Stimulated activated naive CD4-positive, alpha-beta T cell (primary cell): ENCODE data around the gene ANKRD34C.

ENCODE experiments used
- DNase-seq, 6 experiments: peaks; one replicate each; lab custom pipeline; 2025; lab: John Stamatoyannopoulos, UW

ANKRD34C gene

DNA sequence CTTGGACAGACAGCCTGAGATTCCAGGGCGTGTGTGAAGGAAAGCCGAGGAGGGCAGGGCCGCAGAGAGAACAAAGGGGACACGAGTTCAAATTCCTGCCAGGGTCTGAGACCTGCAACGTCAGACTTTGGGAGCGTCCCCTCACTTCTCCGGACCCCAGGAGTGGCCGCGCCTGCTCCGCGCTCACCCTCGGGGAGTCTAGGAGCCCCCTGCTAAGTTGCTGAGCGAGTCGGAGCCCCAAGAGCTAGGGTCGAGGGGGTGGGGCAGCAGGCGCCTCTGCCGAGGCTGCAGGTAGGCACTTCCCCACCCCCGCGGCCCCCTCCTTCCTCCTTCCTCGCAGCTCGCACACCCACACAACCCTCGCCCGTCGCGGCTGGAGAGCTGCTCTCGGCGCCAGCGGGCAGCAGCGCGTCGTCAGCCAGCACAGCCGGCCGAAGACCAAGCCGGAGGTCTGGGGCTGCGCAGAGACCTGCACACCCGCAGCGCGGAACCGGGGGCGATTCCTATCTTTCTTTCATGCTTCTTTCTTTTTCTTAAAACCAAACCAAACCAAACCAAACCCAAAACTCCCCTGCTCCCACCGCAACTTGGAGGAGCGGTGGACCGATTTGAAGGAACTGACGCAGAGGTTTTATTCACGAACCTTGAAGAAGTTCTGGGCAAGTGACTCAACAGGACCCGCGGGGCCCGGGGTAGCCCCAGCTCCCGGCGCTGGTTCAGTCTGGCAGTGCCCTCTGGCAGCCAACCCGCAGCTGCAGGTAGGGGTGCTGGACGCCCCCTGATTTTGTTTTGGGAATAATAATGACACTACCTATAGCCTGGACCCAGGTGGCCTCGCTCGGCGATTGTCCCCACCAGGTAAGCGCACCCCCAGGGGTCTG lies at the start of gene ANKRD34C:
Gene ANKRD34C (plus strand): TSS at position 352 of the 881 bp plus-strand sequence. CDS start 10,563 bp downstream, outside the sequence.
- no peak for DNase-seq

DNA sequence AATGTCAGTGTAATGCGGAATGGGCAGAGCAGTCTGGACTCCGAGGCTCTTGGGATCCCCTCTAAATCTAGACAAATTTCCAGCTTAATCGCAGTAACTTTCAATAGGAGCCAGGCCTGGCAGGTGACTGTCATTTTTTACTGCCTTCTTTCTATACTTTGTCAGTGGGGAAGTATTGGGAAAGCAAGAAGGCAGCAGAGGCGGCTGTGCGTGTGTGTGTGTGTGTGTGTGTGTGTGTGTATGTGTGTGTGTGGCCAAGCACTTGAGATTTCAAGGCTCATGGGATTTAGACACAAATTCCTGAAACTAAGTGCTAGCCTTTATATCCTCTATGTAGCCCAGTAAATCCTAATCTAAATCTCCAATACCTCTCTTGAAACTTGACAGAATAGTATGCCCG lies 49.3 kb upstream of the ANKRD34C start:
- DNase-seq, result no peak

DNA sequence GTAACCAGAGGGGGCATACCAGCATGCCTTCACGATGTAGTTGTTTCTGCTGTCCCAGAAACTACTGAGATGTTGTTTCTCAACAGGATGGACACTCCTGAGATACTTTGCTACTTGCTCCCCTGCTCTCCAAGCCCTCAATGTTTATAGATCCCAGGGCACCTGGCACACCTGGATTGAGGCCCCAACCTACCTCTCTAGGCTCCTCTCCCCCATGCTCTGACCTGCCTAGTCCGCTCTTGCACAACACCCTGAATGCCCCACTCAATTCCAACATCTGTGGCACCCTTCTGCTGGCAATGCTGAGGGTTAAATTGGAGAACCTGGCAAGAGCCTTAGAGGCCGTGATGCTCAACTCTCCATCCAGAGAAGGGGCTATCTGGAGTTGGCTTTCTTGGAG lies 42.5 kb upstream of the ANKRD34C start:
- no peak for DNase-seq

DNA sequence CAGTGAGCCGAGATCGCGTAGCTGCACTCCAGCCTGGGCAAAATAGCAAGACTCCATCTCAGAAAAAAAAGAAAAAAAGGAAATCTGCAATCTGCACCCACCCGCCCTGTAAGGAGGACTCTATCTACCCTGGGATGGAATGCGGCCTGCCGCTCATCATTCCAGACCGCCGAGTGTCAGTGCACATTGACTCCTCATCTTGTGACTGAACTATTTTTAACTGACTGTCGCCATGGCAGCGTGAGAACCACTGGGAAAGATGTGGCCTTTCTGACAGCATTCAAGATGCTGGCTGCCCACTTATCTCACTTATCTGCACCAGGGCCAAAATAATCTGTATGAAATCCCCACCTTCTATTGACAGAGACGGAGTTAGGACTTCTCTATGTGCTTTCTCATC lies 38.8 kb upstream of the ANKRD34C start:
- DNase-seq, result no peak

DNA sequence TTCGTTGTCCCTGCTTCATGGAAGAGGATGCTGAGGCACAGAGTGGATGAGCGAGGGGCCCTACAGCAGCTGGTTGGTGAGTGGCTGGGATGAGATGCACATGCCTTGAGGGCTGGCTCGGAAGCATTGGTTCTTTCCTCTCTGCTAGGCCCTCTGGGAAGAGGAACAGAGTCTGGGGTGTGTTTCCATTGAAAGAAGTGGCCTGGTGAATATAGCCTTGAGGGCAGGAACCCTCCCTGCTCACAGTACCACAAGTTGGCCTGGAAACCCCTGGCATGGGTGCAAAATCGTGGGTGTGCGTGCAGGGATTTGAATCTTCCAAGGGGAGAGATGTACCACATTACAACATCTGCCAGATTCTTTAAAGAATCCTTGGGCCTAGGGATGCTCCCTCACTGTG lies 37.6 kb upstream of the ANKRD34C start:
- DNase-seq, result no peak

DNA sequence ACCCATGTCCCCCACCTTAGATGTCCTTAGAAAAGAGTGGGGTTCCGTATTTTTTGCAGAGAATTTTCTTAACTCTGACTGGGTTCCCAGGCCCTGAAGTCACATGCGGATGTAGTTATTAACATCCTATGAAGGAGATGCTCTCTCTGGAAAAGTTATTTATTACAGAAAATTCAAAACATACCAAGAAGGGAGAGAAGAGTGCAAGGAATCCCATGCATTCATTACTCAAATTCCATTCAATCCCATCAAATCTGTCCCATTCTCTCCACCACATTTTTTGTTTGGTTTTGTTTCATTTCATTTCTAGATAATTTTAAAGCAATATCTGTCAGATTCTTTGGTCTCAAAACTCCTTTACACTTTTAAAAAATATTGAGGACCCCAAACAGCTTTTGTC lies 34.3 kb upstream of the ANKRD34C start:
- DNase-seq, result no peak

DNA sequence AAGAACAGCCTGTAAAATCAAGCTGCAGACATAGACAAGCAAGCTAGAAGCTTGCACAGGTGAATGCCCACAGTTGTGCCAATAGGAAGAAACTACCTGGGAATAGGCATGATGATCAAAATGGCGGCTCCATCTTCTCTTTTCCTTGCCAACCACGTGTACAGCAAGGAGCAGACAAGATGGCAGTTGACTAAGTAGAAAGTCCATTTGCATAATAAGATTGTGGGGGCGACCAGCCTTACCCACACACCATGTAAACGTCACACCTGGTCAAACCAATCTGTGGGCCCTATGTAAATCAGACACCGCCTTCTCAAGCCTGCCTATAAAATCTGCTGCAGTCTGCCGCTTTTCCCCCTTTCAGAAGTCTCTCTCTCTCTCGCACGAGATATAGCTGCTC lies 25.1 kb upstream of the ANKRD34C start:
- no peak for DNase-seq

DNA sequence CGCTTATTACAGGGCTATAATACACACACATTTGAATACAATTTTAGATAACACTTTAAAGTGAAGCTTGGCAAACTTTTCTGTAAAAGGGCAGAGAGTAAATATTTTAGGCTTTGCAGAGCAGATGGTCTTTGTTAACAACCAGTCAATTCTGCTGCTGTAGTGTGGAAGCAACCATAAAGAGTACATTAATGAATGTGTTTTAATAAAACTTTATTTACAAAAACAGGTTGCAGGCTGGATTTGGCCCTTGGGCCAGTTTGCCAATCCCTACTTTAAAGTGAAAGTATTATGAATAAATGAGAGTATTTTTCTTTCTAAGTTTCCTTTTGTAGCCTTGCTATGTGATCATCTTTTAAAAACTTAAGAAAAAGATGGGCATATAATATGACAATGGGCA lies 20.7 kb upstream of the ANKRD34C start:
- no peak for DNase-seq

DNA sequence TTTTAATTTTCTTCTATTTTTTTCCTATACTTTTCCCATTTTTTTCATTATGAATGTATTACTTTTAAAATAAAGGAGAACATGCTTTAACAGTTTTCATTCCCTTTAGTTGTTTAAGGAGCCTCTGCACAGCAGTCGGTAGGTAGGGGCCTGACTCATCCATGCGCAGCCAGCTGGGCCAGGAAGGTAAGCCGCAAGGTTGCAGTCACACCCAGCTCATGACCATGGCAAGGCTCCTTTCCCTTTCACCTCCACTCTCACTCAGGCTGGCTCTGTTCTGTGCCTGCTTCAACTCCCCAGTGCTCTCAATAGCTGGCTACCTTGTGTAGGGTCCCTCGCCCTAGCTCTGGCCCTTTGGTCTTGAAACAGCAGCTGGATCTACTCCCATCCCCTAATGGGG lies 17.4 kb upstream of the ANKRD34C start:
- no peak for DNase-seq

DNA sequence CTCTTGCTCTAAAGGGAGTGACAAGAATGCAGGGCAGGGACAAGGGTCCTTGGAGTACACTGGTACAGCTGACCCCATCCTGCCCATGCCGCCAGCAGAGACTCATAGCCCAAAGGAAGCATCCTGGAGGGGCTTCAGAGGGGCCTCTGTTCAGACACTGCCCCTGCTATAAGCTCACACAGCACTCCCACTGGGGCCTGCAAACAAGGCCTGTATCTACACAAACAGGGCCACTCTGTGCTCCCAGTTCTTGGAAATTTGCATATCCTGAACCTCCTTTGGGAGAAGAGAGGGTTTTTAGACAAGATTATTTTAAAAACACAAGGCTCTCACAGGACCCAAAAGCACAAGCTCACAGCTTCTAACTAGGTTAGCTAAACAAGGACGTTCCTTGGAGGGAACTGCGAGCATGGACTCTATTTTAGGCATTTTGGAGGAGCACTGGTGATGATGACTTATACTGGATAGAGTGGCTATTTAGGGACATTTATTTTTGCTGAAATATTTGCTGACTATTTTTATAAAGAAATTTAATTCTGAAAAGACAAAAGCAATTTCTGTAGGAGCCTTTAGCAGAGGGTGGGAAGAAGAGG lies 16.4 kb upstream of the ANKRD34C start:
- DNase-seq, result no peak

DNA sequence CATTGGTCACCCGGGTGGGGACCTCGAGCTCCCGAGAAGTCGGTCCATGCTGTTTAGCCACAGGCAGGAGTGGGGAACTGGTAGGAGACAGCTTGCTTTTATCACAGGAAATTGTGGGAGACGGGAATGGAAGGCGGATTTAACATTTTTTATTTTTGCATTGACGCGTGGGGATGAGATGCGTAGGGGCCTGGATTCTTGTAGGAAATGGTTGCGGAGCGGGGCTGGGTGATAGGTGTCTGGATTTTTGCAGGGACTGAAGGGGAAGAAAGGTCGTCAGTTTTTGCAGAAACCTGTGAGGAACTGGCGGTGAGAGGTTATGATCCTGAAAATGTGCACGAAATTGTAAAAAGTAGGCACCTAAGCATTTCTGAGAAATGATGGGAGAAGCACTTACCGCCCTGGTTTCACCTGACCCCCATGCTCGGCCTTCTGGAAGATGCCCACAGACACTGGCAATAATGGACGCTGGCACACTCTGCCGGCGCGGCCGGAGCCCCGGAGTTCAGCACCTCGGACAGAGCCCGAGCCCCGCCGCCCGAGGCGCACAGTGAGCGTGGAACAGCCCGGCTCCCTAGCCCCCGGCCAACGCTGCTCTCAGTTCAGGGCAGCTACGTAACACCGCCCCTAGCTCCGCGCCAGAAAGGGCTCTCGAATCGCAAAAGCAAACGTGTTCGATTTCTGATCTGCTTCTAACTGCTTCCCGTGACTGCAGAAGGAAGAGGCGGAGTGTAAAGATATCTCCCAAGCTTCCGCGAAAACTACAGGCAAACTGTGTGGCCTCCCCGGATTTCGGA lies 928 bp downstream of the ANKRD34C start:
- peak in 2 of 6 experiments; percentile 1 to 6 for DNase-seq

DNA sequence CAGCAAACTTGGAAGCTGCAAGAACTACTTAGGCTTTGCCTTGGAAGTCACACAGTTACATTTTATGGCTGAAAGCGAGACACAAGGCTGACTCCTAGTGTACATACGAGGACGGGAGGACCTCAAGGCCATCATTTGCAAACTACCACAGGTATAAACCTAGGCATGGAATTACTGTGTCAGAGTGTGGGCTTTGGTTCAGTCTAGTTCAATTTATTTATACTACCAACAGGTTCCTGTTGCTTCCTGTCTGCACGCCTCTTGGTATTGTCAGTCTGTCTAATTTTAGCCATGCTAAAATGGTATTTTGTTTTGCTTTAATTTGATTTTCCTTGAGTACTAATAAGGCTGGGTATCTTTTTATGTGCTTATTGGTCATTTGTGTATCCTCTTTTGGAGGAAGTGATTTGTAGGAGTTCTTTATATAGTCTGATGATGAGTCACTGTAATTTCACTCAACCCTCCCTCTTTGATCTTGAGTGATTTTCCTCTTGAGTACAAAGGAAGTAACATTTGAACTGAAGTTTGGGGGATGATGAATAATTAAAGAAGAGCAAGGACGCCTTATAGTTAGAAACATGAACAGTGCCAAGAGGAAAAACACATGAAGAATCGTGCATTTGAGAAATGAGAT lies 8.2 kb downstream of the ANKRD34C start:
- no peak for DNase-seq

DNA sequence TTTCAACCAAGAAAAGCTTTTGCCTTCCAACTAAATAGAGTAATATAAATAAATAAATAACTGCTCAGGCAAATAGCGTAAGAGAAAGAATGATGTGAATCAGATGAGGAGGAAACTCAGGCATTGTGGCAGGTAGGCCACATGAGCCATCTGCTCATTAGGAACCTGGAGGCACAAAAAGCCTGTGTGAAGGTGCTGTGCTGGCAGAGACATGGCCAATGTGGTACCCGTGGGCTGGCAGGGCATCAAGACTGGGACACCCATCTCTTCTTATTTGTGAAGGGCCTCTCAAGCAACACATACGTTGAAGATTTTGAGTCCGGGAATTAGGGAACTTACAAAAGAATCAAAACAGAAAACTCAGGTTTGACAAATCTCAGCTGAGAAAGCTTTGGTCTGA lies 9.5 kb downstream of the ANKRD34C start:
- DNase-seq, result no peak

DNA sequence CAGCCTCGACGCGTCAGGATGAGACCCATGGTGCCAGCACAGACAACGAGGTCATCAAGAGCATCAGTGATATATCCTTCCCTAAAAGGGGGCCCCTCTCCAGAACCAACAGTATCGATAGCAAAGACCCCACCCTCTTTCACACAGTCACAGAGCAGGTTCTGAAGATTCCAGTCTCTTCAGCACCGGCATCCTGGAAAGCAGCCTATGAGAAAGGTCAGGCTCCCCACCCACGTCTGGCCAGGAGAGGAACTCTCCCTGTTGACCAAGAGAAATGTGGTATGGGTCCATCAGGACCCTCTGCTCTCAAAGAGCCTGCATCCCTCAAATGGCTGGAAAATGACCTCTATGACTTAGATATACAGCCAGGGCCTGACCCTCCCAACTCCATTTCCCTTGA lies 11.6 kb downstream of the ANKRD34C start:
- DNase-seq, result no peak

DNA sequence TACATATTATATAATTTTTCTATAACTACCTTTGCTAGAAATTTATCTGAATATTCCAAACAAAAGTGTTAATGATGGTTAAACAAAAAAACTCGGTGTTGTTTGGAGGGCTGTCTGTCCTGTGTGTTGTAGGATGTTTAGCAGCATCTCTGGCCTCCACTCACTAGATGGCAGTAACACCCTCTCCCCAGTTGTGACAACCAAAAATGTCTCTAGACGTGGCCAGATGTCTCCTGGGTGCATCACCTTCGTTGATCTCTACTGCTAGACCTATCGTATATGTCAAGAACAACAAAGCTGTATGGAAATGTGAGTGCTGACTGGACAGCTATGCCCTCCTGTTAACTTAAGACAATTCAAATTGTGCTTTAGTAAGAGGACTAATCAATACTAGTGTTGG lies 14.1 kb downstream of the ANKRD34C start:
- DNase-seq, result no peak

DNA sequence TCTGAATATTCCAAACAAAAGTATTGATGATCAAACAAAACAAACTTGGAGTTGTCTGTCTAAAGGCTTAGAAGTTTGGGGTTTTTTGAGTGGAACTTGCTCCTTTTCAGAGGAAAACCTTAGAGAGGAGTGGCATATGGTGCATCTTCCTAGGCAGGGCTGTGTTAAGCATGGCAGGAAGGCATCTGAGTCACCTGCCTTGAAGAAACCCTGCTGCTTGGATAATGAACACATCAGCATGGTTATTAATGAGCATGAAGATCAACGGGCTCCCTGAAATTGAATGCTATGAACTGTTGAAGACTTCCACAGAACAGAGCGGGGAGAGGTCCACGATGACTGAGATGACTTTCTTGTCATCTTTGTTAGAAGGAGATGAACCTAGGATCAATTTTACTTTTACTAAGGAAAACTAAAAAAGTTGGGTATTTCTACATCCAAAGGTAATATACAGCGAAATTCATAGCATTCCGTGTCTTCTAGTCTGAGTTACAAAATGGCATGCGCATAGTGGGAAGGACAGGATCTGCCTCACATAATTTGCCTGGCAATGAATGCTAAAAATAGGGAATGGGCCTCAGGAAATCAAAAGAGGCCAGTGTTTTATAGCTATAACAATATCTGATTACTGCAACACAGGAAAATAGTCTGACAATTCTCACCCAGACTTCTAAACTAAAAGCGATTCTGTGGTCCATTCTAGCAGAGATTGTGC lies 16.8 kb downstream of the ANKRD34C start:
- DNase-seq, result no peak

DNA sequence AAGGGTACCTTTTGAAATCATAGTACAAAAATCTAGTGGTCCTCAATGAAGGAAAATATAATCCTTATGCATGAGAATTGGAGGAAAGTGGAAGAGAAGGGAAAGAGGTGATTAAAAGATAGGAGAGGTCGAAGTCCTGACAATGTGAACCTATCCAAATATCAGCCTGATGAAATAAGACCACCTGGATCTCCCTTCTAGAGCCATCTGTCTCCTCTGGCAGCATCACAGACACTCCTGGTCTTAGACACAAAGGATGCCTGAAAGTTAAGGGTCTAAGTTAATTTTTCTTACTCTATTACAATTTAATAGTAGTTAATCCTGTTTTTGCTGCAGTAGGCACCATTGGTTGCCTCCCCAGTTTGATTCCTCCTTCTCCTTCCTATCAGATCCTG lies 17.3 kb downstream of the ANKRD34C start:
- DNase-seq, result no peak

DNA sequence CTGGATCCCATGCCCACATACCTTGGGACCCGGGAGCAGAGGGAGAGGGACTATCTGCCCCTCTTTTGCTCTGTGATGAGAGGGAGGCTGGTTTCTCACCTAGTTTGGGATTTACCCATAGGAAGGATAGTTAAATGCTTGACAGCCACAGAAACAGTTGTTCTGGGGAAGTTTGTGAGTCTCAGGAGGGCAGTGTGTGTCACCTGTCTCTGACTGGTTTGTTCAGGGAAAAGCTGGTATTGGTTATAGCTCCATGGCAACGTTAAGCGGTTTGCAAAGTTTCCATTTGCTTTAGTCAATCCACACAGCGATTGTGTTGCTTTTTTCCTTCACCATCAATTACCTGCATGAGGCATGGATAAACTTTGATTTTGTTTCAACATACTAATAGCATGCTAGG lies 24.7 kb downstream of the ANKRD34C start:
- DNase-seq, result no peak

DNA sequence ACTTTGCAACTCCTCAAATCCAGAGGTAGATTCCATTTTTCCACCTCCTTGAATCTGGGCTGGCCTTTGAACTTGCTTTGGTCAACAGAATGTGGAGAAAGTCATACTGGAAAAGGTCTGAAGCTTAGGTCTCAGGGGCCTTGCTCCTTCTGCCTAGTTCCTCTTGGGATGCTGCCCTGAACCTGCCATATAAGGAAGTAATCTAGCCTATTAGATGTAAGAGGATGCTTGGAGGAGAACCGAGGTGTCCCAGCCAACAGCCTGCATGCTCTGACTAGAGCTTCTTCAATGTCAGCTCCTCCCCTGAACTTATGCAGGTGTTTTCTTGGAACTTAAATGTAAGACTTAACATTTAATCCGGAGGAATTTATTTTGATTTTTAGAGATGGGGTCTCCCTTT lies 26.4 kb downstream of the ANKRD34C start:
- no peak for DNase-seq

DNA sequence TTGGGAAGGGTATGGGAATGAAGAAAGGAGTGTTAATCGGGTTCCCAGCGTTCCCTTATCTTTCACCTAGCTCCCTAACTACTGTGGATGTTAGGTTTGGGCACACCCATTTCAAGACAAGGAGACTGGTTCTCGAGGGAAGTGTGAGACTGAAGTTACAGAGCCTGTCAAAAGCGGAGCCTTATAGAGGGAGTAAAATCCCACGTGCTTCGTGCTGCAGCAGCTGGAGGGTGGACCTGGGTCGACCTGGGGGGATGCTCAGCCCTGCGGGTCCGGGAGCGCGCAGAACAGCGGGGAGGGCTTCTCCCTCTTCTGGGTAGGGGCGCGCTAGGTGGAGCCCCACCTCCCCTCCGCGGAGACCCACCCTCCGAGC lies 28.1 kb downstream of the ANKRD34C start:
- DNase-seq, result peak in 1 of 6 experiments; percentile 79

DNA sequence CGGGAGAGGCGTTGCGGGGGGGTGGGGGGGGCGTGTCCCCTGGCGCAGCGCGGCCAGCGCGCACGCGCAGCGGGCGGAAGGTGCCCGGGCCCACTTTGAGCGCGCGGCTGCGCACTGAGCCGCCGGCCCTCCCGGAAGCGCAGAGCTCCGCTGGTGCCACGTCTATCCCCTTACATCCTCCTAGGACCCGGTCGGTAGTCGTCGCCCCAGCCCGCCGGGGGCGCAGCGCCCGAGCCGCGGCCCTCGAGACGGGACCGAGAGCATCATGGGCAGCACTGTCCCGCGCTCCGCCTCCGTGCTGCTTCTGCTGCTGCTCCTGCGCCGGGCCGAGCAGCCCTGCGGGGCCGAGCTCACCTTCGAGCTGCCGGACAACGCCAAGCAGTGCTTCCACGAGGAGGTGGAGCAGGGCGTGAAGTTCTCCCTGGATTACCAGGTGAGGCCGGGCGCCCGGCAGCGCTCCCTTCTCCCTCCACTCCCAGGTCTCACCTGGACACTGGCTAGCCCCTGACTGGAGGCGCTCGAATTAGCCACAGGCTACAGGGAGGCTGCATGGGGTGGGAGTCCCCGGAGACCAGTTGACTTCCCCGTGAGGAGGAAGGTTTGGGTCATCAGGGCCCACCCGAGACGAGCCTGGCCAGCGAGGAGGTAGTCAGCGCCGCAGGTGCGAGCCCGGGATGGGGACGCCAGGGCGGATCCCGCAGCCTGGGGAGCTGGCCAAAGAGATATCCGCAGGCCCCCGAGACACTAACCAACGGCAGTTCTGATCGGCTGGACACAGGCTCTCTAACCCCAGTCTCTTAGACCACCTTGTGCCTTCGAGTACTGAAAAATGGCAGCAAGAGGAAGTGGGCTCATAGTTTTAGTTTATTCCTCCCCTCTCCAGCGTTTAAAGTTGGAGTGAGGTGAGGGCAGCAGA lies 28.7 kb downstream of the ANKRD34C start, which contains the start of gene TMED3:
Gene TMED3 (plus strand): TSS at position 128 of the 916 bp plus-strand sequence. CDS start 138 bp downstream, at position 266.
- peak; percentile 62 to 79 (median 69) for DNase-seq
